Sigmoid colon (tissue), 7 donors: Measurements from ENCODE around the gene MESP2. TPM values are rescaled to one million over a fixed set of nuclear protein-coding genes. Genes with fewer than 3 reads are reported as not detected.
A peak's percentile ranks its signal among the peaks of the same experiment; 100 is the strongest.

Experiments
- DNase-seq: peaks from one replicate; pipeline ENCODE4 v3.0.0-alpha.2; 2019
- H3K27ac ChIP-seq, 4 donors: fragments of 200-600 bp; sonication (generic); one replicate each; pipeline ENCODE4 v1.5.1; 2016 to 2019; ENCODE audit warnings: mild to moderate bottlenecking in 1 of 4
- H3K27me3 ChIP-seq, 3 donors: fragments of 200-600 bp; sonication (generic); one replicate each; pipeline ENCODE4 v1.5.1; 2019; ENCODE audit warnings: mild to moderate bottlenecking in 1 of 3
- H3K36me3 ChIP-seq, 4 donors: fragments of 200-600 bp; sonication (generic); one replicate each; pipeline ENCODE4 v1.5.1; 2016 to 2019
- H3K4me1 ChIP-seq, 4 donors: fragments of 200-600 bp; sonication (generic); one replicate each; pipeline ENCODE4 v1.5.1; 2017 to 2019
- H3K4me3 ChIP-seq, 4 donors: fragments of 200-600 bp; sonication (generic); one replicate each; pipeline ENCODE4 v1.5.1; 2017 to 2019; ENCODE audit warnings: mild to moderate bottlenecking in 2 of 4, moderate library complexity in 1 of 4
- H3K9me3 ChIP-seq, 4 donors: fragments of 200-600 bp in 3 of 4; sonication (generic) in 3 of 4; one replicate each; pipeline versions ENCODE4 v1.5.1 to v1.6.1; 2013 to 2019
- EP300 ChIP-seq, 4 donors: sonication (generic); formaldehyde crosslinking; IDR thresholded peaks; one replicate each; pipeline ENCODE4 v1.6.1; 2017; ENCODE audit warnings: antibody characterized with exemption in 4 of 4
- POLR2A ChIP-seq, 2 donors: fragments of 450-650 bp; IDR thresholded peaks; one replicate each; pipeline ENCODE4 v1.6.1; 2016; ENCODE audit warnings: antibody characterized with exemption in 2 of 2, mild to moderate bottlenecking in 2 of 2, moderate library complexity in 2 of 2
- POLR2AphosphoS5 ChIP-seq, 4 donors: sonication (generic); formaldehyde crosslinking; IDR thresholded peaks; one replicate each; pipeline ENCODE4 v1.6.1; 2017; ENCODE audit warnings: antibody characterized with exemption in 4 of 4
- WGBS, 2 donors: extraction: QIAGEN DNeasy Blood & Tissue Kit; methylation state at CpG; one replicate each; pipeline ENCODE4 v1.1.7; 2013; 5-methylcytosine and 5-hydroxymethylcytosine counted together
- intact Hi-C: fragments of 100-400 bp; cut with DNase I; formaldehyde crosslinking; loops from one replicate; pipeline ENCODE4 v1.15.1; 2023
- polyA plus RNA-seq, 3 donors: library from polyadenylated mRNA; stranded (reverse); fragments of 200-250 nt; gene quantifications; one replicate each; pipeline ENCODE4 v1.2.3, GENCODE V29; 2013
- total RNA-seq, 4 donors: library from RNA; depleted of rRNA; stranded (reverse); fragments of >200 nt; gene quantifications; one replicate each; pipeline ENCODE4 v1.1.0, GENCODE V29; 2016
- TF ChIP-seq, protein P1 (sequence below), 4 experiments: fragments of 450-650 bp in 3 of 4; fragments of 200-600 bp in 1 of 4; IDR thresholded peaks; one replicate each; pipeline ENCODE4 v1.5.1; 2016 to 2019; ENCODE audit warnings: antibody characterized with exemption in 4 of 4, mild to moderate bottlenecking in 3 of 4, moderate library complexity in 2 of 4
- donor health status: healthy with polysubstance abuse.
- donor health status: Bipolar disorder and iron deficiency.
- donor health status: healthy.

Gene MESP2
- total and polyA plus RNA-seq, 7 donors = 1.3 to 1.8 TPM; not detected in 5

DNA sequence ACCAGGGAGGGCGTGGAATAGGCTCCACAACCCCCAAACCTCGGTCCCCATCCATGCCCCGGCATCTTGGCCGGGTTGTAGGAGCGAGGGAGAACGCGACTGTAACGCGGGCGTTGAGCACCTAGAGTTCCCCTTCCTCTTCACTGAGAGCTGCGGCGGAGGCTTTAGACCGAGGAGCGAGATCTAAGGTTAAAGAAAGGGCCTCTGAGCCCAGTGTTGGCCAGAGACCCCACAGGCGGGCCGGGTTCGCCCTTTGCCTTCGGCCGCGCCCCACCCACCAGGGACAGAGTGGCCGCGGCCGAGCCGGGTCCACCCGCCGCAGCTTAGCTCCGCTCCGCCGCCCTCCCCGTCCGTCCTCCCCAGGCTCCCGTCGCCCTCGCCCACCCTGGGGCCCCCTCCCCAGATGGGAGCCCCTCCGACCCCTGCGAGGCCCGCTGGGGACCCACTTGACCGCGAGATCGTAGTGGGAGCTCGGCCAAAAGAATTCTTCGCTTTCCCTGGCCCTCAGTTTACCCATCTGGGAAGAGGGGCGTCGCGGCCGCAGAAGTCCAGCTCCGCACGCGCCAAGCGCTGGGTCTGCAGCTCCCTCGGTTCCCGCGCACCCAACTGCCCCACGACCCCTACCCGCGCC lies 38.1 kb downstream of the MESP2 start:
- intact Hi-C loops = no loop called here
- Histone ChIP-seq H3K36me3 (no peaks in the 10 kb centered on the region), H3K9me3 (peaks cover 0 to 9% (median 2%) of the 10 kb centered on the region in 4 donors), H3K27me3 (peaks cover 16 to 65% (median 43%) of the 10 kb centered on the region in 3 donors), H3K4me3 (peak overlapping the region; percentile 24 to 51 (median 43)), H3K27ac (peak overlapping the region in 2 of 4 donors; percentile 55), H3K4me1 (peaks cover 0 to 15% (median 11%) of the 10 kb centered on the region in 4 donors)
- 19 to 55% methylated on average over 56 of the region's 56 CpGs for WGBS, 2 donors
- TF ChIP-seq, protein P1, sequence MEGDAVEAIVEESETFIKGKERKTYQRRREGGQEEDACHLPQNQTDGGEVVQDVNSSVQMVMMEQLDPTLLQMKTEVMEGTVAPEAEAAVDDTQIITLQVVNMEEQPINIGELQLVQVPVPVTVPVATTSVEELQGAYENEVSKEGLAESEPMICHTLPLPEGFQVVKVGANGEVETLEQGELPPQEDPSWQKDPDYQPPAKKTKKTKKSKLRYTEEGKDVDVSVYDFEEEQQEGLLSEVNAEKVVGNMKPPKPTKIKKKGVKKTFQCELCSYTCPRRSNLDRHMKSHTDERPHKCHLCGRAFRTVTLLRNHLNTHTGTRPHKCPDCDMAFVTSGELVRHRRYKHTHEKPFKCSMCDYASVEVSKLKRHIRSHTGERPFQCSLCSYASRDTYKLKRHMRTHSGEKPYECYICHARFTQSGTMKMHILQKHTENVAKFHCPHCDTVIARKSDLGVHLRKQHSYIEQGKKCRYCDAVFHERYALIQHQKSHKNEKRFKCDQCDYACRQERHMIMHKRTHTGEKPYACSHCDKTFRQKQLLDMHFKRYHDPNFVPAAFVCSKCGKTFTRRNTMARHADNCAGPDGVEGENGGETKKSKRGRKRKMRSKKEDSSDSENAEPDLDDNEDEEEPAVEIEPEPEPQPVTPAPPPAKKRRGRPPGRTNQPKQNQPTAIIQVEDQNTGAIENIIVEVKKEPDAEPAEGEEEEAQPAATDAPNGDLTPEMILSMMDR (IDR thresholded peaks at IDR 0.05) = no peak
- TF ChIP-seq POLR2AphosphoS5 (IDR thresholded peaks at IDR 0.05) (no peak), POLR2A (IDR thresholded peaks at IDR 0.05) (no peak), EP300 (IDR thresholded peaks at IDR 0.05) (no peak)
- DNase-seq = no peak

DNA sequence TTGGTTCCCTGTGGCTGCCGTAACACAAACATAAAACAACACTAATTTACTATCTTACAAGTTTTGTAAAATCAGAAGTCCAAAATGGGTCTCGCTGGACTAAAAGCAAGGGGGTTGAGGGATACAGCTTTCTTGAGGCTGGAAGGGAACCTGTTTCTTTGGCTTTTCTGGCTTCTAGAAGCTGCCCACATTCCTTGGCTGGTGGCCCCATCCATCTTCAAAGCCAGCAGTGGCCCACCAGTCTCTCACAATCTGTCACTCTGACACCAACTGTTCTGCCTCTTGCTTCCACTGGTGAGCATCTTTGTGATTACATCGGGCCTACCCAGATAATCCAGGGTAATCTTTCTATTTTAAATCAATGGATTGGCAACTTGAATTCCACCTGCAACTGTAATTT lies 39.6 kb downstream of the MESP2 start:
- Histone ChIP-seq H3K36me3 (no peaks in the 10 kb centered on the region), H3K4me3 (no peak overlapping the region), H3K27me3 (peaks cover 16 to 73% (median 43%) of the 10 kb centered on the region in 3 donors), H3K9me3 (peaks cover 0 to 9% (median 2%) of the 10 kb centered on the region in 4 donors), H3K4me1 (peaks cover 0 to 15% (median 11%) of the 10 kb centered on the region in 4 donors), H3K27ac (no peak overlapping the region)
- DNase-seq = no peak
- intact Hi-C loops = no loop called here
- 75 to 95% methylated on average over 3 of the region's 3 CpGs for WGBS, 2 donors
- TF ChIP-seq POLR2A (IDR thresholded peaks at IDR 0.05) (no peak), EP300 (IDR thresholded peaks at IDR 0.05) (no peak), POLR2AphosphoS5 (IDR thresholded peaks at IDR 0.05) (no peak)
- TF ChIP-seq, protein P1 (IDR thresholded peaks at IDR 0.05) = no peak

DNA sequence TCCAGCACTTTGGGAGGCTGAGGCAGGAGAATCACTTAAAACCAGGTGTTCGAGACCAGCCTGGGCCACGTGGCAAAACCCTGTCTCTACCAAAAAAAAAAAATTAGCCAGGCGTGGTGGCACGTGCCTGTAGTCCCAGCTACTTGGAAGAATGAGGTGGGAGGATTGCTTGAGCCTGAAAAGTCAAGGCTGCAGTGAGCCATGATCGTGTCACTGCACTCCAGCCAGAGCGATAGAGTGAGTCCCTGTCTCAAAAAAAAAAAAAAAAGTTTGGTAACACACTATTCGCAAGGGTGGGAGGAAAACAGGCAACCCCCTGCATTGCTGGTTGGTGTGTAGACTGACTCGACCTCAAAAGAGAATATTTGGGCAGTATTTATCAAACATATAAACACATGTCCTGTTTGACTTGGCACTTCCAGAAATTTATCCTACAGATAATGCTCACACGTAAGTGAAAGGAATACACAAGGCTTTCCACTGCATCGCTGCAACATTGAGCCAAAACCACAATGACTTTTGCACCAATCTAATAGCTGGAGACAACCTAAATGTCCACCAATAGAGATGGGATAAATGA lies 41.7 kb downstream of the MESP2 start:
- intact Hi-C loops = no loop called here
- Histone ChIP-seq H3K36me3 (no peaks in the 10 kb centered on the region), H3K27me3 (peaks cover 16 to 79% (median 50%) of the 10 kb centered on the region in 3 donors), H3K4me1 (peaks cover 0 to 15% (median 11%) of the 10 kb centered on the region in 4 donors), H3K4me3 (no peak overlapping the region), H3K9me3 (peaks cover 0 to 9% (median 2%) of the 10 kb centered on the region in 4 donors), H3K27ac (no peak overlapping the region)
- no peak for DNase-seq
- TF ChIP-seq POLR2AphosphoS5 (IDR thresholded peaks at IDR 0.05) (no peak), POLR2A (IDR thresholded peaks at IDR 0.05) (no peak), EP300 (IDR thresholded peaks at IDR 0.05) (no peak)
- TF ChIP-seq, protein P1 (IDR thresholded peaks at IDR 0.05) = no peak
- 81 to 82% methylated on average over 10 of the region's 10 CpGs for WGBS, 2 donors

DNA sequence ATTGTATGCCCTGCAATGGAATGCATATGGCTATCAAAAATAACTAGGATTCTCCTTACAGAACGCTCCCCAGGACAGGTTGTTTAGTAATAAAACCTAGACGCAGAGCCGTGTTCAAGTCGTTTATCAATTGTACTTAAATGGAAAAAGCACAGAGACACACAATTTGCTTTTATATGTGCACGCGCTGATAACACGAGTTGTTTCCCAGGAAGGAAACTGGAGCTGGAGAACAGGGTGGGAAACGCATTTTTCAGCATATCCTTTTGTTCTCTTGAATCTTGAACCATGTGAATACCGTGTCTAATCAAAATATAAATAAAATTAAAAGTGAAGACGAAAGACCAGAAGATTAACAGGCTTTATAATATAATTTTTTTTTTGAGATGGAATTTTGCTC lies 42.2 kb downstream of the MESP2 start:
- H3K4me3 ChIP-seq = no peak overlapping the region
- peaks cover 0 to 9% (median 2%) of the 10 kb centered on the region in 4 donors for H3K9me3 ChIP-seq
- WGBS, 2 donors = 77 to 81% methylated on average over 10 of the region's 10 CpGs
- no peaks in the 10 kb centered on the region for H3K36me3 ChIP-seq
- TF ChIP-seq EP300 (IDR thresholded peaks at IDR 0.05) (no peak), POLR2A (IDR thresholded peaks at IDR 0.05) (no peak), POLR2AphosphoS5 (IDR thresholded peaks at IDR 0.05) (no peak)
- TF ChIP-seq, protein P1 (IDR thresholded peaks at IDR 0.05) = no peak
- no peak overlapping the region for H3K27ac ChIP-seq
- intact Hi-C loops = no loop called here
- H3K4me1 ChIP-seq = peaks cover 0 to 15% (median 11%) of the 10 kb centered on the region in 4 donors
- DNase-seq = no peak
- peaks cover 16 to 76% (median 47%) of the 10 kb centered on the region in 3 donors for H3K27me3 ChIP-seq
